HG02981 (cell line): ENCODE data around the gene DOHH.
A peak's percentile ranks its signal among the peaks of the same experiment; 100 is the strongest.

Experiments used
- ATAC-seq: cut with Tn5 transposase; IDR thresholded peaks from one replicate; pipeline ENCODE4 v1.9.1; 2021; ENCODE audit warnings: mild to moderate bottlenecking, moderate library complexity; ENCODE audit not compliant: unreplicated experiment

Gene DOHH

GRCh38 chr19:3505598-3506383 lies 5.3 kb upstream of the DOHH start, which contains the start of gene FZR1:
TSS of gene FZR1 (plus strand) at chr19:3506311. CDS start at chr19:3522990, 16,679 bp downstream.
- ATAC-seq, result peak; percentile 86

GRCh38 chr19:3504735-3505134 lies 4.3 kb upstream of the DOHH start:
- ATAC-seq, result no peak

GRCh38 chr19:3503036-3503572 lies 2.6 kb upstream of the DOHH start:
- ATAC-seq, result no peak

GRCh38 chr19:3501780-3502179 lies 1.3 kb upstream of the DOHH start:
- no peak for ATAC-seq

- ATAC-seq, result no peak
Observed at GRCh38 chr19:3499738-3500428, 591 bp downstream of the DOHH start.

GRCh38 chr19:3497757-3498520 lies 2.5 kb downstream of the DOHH start:
- no peak for ATAC-seq

GRCh38 chr19:3496392-3497273 lies 3.8 kb downstream of the DOHH start:
- ATAC-seq, result no peak

GRCh38 chr19:3494559-3494958 lies 5.9 kb downstream of the DOHH start:
- no peak for ATAC-seq

GRCh38 chr19:3494051-3494450 lies 6.4 kb downstream of the DOHH start:
- no peak for ATAC-seq

- ATAC-seq, result no peak
Observed at GRCh38 chr19:3493651-3494050, 6.8 kb downstream of the DOHH start.

GRCh38 chr19:3492919-3493318 lies 7.6 kb downstream of the DOHH start:
- no peak for ATAC-seq

GRCh38 chr19:3492131-3492839 lies 8.2 kb downstream of the DOHH start:
- ATAC-seq, result no peak

- no peak for ATAC-seq
Observed at GRCh38 chr19:3491396-3492119, 8.9 kb downstream of the DOHH start.

GRCh38 chr19:3483226-3483628 lies 17.2 kb downstream of the DOHH start, which contains the start of gene SMIM44:
TSS of gene SMIM44 (minus strand) at chr19:3483441. CDS start at chr19:3483403, 38 bp downstream.
- ATAC-seq, result no peak

GRCh38 chr19:3482507-3483225 lies 17.8 kb downstream of the DOHH start:
- no peak for ATAC-seq

GRCh38 chr19:3481241-3482090 lies 19.0 kb downstream of the DOHH start:
- ATAC-seq, result no peak

GRCh38 chr19:3480383-3481091 lies 19.9 kb downstream of the DOHH start, which contains the start of gene SMIM24:
TSS of gene SMIM24 (minus strand) at chr19:3480525. CDS start at chr19:3480463, 62 bp downstream.
- ATAC-seq, result no peak
